Fibroblast of lung (primary cell): ENCODE data around the gene CLCN7.

Experiments
- CTCF ChIP-seq, 2 donors: IDR thresholded peaks in 1 of 2; conservative IDR thresholded peaks in 1 of 2; 1 replicate in 1 of 2; 2 replicates in 1 of 2; pipeline ENCODE4 v1.5.1; 2011 to 2012; ENCODE audit warnings: low read length in 2 of 2, control low read depth in 1 of 2, inconsistent platforms in 1 of 2, low read depth in 1 of 2, mild to moderate bottlenecking in 1 of 2
- EZH2 ChIP-seq: IDR thresholded peaks from 2 replicates; pipeline ENCODE4 v1.5.1; 2012; ENCODE audit warnings: low read length, control low read depth, mild to moderate bottlenecking; ENCODE audit errors: missing control alignments

GRCh38 chr16:1496464-1496863, 21.6 kb upstream of the CLCN7 start:
- no peak for TF ChIP-seq CTCF (conservative IDR thresholded peaks at IDR 0.05 in 1 of 2, IDR thresholded peaks at IDR 0.05 in 1 of 2; ENCODE audit: low read depth in 1 of 2, low read length in 2 of 2)
- TF ChIP-seq EZH2: no peak
